Measurements from ENCODE around the gene RSPO3. TPM values are rescaled to one million over a fixed set of nuclear protein-coding genes. Genes with fewer than 3 reads are reported as not detected.

RSPO3 gene
- total and polyA plus RNA-seq, 2 of the 4 experiments (the other 2 are of a cell fraction): not detected

DNA sequence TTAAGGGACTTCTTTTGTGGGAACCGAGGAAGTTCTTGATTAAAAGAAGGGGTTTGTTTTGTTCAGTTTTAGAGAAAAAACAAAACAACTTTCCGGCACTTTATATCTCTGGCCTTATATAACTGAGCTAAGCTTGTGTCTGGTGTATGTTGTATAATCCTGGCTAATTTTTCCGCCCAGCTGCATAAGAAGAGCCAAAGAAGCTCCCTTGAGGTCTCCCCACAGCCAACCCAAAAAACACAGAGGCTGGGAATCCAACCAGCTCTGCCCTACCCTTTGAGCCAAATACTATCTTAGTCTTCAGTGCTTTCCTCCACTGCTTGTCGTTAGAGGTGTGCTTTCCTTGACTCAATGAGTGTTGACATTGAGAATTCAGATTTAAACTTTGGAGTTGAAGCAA lies 102.7 kb downstream of the RSPO3 start:
- DNase-seq (no peak), ATAC-seq (ENCODE audit: low read depth) (no peak)
- H3K18ac ChIP-seq (ENCODE audit: low read depth, low read length): no peak overlapping the region
- H3K4me3 ChIP-seq (ENCODE audit: insufficient read depth, low read depth, low read length): no peak overlapping the region
- H2BK15ac ChIP-seq (ENCODE audit: low read depth, low read length): no peak overlapping the region
- H2AK5ac ChIP-seq (ENCODE audit: low read depth, low read length): no peak overlapping the region
- H2AK9ac ChIP-seq (replicated peaks; ENCODE audit: low read depth, low read length, poor library complexity): no peak overlapping the region
- intact Hi-C loops (cut with micrococcal nuclease): no loop called here
- H4K20me1 ChIP-seq (ENCODE audit: insufficient read depth, low read length): no peaks in the 10 kb centered on the region
- H3K4me2 ChIP-seq (ENCODE audit: low read depth, low read length): no peak overlapping the region
- H3K4me1 ChIP-seq (ENCODE audit: control insufficient read depth, insufficient read depth, low read length): no peaks in the 10 kb centered on the region
- H2BK20ac ChIP-seq (ENCODE audit: low read depth, low read length): no peak overlapping the region
- no peak overlapping the region for H2BK5ac ChIP-seq (ENCODE audit: low read depth, low read length, poor library complexity, severe bottlenecking)
- H3K36me3 ChIP-seq (ENCODE audit: control insufficient read depth, insufficient read depth, low read length): no peaks in the 10 kb centered on the region
- no peak overlapping the region for H4K8ac ChIP-seq (ENCODE audit: low read depth in 2 of 2, low read length in 2 of 2)
- H3K23ac ChIP-seq (ENCODE audit: low read depth, low read length): no peak overlapping the region
- no CpG with 5 or more reads among the region's 4 CpGs for WGBS, 2 experiments (ENCODE audit: extremely low coverage in 2 of 2, insufficient read length in 1 of 2)
- H3K56ac ChIP-seq (ENCODE audit: extremely low read depth, insufficient read depth, low read length): no peak overlapping the region
- BruUV-seq (replicated peaks): no TSS peak
- no peaks in the 10 kb centered on the region for H3K79me1 ChIP-seq (ENCODE audit: low read depth in 1 of 2, low read length in 2 of 2)
- H4K5ac ChIP-seq (ENCODE audit: low read depth, low read length): no peak overlapping the region
- H3K14ac ChIP-seq (replicated peaks; ENCODE audit: low read depth, low read length): no peak overlapping the region
- no peaks in the 10 kb centered on the region for H3K9me1 ChIP-seq (ENCODE audit: insufficient read depth, low read length)
- H3K27ac ChIP-seq (ENCODE audit: insufficient read depth, low read length): no peak overlapping the region
- in situ Hi-C loops (cut with MboI; ENCODE audit: low sequenced_read_pairs): no loop called here
- ChIA-PET POLR2A (ENCODE audit: unreplicated experiment) (no interaction called here), CTCF (no interaction called here)
- no peaks in the 10 kb centered on the region for H3K27me3 ChIP-seq (ENCODE audit: control insufficient read depth, insufficient read depth, low read length)
- H2AFZ ChIP-seq (replicated peaks; ENCODE audit: low read length, poor library complexity): no peak overlapping the region
- H3K9me3 ChIP-seq (ENCODE audit: control insufficient read depth, insufficient read depth, low read length): no peaks in the 10 kb centered on the region
- dilution Hi-C loops (cut with HindIII; ENCODE audit: low sequenced_read_pairs, unreplicated experiment): no loop called here
- H2BK120ac ChIP-seq (ENCODE audit: low read depth, low read length): no peak overlapping the region
- H4K91ac ChIP-seq (ENCODE audit: insufficient read depth, low read depth, low read length): no peak overlapping the region
- TF ChIP-seq USF2 (IDR thresholded peaks at IDR 0.05; ENCODE audit: low read depth, low read length) (no peak), SMC3 (IDR thresholded peaks at IDR 0.05; ENCODE audit: low read depth, low read length) (no peak), RAD21 (IDR thresholded peaks at IDR 0.05; ENCODE audit: low read length) (no peak), MAZ (IDR thresholded peaks at IDR 0.05; ENCODE audit: borderline replicate concordance, low read depth, low read length) (no peak), ELK1 (IDR thresholded peaks at IDR 0.05; ENCODE audit: borderline replicate concordance, low read depth, low read length) (no peak)
- H3K9ac ChIP-seq (ENCODE audit: low read depth, low read length): no peak overlapping the region
- H3K4ac ChIP-seq (ENCODE audit: low read depth, low read length): no peak overlapping the region

Measured in IMR-90 (cell line).